HG03378 (cell line): Measurements from ENCODE around the gene TTI1.

Experiments used
- ATAC-seq: cut with Tn5 transposase; IDR thresholded peaks from one replicate; pipeline ENCODE4 v1.9.1; 2021; ENCODE audit warnings: mild to moderate bottlenecking, moderate library complexity; ENCODE audit not compliant: unreplicated experiment

TTI1 gene

GRCh38 chr20:37989601-37990295 is 43.5 kb downstream of the TTI1 start:
- no peak for ATAC-seq

DNA sequence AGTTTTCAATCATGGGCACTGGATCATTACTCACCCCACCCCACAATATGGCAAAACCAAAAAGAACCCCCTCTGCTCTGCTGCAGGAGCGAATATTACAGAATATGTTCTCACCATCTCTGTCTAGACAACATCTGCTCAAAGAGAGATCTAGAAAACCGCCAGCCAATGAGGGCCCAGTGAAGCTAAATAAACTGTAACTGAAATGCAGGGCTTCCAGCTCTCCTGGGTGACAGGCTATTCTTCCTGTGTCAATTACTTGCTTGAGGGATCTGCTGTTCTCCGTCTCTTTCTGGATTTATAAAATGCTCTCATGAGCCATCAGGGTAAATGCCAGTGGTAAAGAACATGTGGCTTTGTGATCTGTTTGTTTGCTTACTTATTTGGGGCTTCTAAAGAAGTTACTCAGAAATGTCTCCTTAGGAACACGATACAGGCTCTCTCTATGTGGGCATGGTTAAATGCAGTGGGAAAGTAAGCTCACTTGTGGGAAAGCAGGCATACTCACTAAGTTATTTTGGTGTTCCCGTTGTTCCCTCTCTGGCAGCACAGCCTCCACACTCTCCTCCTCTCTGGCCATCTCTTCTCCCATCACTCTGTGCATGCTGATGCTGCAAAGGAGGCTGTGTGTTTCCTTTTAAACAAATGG is 44.8 kb downstream of the TTI1 start:
- no peak for ATAC-seq

- ATAC-seq: no peak
Measured at GRCh38 chr20:37987602-37988290, 45.5 kb downstream of the TTI1 start.

DNA sequence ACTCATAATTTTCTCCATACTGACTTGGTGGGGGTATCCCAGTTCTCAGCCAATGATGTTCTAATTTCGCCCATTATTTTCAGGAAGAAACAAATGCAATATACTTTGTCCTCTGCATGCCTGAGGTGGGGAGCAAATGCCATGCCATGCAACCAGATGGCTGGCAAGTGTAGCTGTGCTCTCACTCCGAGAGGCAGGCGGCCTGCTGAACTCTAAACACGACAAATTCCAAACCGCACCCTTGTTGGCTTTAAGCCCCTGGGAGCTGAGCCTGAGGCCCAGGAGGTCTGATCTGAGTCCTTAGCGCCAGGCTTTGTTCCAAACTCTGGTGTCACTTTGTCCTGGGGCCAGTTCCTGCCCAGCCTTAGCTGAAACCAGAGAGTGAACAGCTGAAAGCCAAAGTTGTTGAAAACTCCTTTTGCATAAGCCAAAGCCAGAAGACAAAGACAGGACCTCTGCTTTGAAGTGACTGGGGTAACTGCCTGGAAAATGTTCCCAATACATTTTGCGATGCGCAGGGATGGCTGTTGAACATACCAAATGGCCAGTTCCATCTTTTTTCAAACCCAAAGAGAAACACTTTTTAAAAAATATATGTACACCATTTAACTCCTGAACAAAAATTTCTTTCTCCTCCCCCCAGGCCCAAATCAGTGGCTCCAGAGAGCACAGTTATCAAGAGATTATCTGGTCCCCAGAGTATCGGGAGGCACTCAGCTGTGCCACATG is 46.2 kb downstream of the TTI1 start:
- no peak for ATAC-seq

DNA sequence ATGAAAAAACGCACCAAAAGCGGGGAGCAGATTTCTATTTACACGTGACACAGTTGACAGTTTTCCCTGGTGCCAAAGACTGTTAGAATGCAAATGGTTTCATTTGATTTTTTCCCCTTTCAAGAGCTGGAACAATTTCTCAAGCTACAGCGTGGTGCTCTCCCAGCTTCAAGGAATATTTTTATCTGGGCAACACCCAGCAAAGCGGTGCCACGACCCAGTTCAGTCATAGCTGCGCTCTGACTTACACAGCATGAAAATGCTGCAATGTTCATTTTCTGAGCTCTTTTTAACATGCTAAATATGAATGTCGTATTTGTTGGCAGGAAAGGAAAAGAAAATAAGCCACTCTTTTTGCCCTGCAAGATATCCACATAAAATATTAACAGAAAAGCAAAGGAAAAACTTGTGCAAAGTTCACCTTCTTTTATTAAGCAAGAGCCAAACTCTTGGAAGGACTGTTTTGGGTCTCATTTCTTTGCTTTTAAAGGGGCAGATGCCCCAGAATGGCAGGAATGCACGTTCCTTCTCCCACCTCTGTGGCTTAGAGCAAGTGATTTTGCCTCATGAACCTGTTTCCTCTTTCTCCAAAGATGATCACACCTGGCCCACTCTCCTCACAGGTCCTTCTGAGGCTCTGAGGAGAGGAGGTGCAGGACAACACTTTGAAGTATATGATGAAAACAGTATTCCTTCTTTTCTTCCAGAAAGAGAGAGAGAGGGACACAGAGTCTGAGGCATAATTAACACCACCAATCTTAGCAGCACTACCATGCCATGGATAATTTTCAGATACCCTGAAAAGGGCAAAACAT is 47.0 kb downstream of the TTI1 start:
- no peak for ATAC-seq

GRCh38 chr20:37984018-37984785 is 49.1 kb downstream of the TTI1 start:
- ATAC-seq: no peak

DNA sequence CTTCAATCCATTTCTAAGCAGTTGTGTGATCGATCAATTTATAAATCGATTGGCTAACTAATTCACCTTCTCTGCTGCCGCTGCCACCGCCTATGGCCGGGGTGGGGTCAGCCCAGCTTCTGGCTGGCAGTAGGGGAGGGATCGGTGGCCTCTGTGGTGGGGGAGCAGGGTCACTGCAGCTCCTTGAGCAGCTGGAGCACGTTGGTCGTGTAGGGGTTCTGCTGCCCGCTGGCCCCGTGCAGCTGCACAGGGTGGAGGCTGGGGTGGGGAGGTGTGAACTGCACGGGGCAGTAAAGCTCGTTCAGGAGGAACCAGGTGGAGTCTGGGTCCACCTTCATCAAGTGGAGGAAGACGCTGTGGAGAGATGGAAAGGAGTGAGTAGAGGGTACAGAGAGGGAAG is 50.0 kb downstream of the TTI1 start:
- no peak for ATAC-seq

GRCh38 chr20:37981568-37981967 is 51.7 kb downstream of the TTI1 start:
- no peak for ATAC-seq

DNA sequence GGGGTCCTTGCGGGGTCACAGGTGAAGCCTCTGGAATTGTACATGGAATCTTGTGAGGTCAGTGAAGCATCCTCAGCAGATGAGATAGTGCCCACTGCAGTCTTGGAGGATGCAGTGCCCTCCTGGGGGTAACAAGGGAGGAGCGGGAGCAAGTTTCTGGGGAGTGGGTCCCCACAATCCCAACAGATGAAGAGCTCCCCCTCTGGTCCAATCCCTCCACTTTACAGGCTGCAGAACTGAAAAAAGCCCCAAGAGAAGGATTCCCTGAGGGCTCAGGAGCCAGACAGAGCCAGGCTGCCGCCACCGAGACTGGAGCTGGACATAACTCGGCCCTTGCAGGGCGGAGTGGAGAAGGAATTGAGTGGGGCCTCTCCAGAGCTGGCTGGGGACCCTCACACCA is 52.4 kb downstream of the TTI1 start:
- ATAC-seq: no peak

DNA sequence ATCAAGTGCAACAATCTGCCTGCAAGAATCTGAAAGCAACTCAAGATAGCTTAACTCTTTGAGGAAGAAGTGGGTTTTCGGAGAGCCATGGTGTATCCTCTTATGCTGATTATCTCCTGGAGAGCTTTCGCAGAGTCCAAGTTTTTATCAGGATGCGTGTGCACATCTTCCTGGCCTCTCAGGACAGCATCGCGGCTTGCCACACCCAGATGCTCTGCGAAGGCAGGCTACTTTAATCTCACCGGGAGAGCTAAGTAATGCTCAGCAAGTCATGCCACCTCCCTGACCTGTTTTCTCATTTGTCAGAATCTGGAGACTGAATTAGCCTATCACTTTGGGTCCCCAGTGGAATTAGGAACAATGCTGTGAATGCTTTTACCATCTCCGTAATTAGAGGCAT is 52.9 kb downstream of the TTI1 start:
- ATAC-seq: no peak

DNA sequence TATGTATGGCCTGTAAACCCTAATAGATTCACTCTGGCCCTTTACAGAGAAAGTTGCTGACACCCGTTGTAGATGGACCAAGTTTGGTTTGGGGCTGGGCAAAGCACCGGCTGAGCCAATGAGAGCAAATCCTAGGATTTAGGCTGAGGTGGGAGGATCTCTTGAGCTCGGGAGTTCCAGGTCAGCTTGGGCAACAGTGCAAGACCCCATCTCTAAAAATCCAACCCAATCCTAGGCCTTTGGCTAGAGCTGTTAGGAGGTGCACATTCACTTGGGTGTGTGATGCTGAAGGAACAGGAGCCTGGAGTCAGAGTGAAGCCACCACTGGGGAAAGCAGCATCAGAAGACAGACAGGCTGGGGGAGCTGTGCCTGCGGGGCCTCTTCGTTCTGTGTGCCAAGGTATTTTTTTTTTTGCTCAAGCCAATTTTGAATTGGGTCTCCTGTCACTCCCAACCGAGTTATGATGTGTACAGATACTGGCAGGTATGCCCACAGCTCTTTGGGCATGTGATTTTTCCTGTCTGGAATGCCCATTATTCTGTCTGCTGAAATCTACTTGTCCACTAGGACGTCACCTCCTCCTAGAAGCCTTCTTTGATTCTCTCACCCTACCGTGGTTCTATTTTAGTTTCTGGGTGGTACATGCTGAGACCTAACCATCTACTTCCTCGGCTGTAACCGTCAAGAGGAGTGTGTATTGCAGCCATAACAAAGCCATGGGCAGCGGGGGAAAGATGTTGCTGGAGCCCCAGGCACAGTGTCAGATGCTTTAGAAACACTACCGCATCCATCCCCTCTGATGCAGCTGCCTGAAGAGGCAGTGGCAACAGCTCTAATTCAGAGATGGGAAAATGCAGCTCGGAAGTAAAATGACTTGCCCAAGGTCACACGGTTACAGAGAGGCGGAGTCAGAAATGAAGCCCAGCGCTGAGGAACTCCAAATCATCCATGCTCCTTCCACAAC is 54.0 kb downstream of the TTI1 start:
- ATAC-seq: no peak

- no peak for ATAC-seq
Measured at GRCh38 chr20:37977786-37978185, 55.5 kb downstream of the TTI1 start.

GRCh38 chr20:37977338-37977737 is 55.9 kb downstream of the TTI1 start:
- ATAC-seq: no peak

DNA sequence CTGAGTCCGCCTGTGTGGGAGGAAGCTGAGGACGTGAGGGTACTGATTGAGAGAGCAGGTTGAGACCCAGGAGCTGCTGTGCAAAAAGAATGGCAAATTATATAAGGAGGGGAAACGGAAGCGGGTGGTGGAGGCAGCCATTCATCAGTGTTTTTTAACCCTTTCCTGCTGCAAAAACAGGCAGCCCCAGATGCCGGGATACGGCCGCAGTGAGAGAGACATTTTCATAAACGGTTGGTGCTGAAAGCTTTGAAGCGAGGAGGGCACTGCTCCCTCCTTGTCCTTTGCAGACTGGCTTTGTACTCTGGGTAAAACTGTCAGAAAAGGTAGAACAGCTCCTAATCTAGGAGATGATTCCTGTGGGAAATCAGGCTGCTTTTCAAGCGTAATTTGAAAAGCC is 56.4 kb downstream of the TTI1 start:
- no peak for ATAC-seq

DNA sequence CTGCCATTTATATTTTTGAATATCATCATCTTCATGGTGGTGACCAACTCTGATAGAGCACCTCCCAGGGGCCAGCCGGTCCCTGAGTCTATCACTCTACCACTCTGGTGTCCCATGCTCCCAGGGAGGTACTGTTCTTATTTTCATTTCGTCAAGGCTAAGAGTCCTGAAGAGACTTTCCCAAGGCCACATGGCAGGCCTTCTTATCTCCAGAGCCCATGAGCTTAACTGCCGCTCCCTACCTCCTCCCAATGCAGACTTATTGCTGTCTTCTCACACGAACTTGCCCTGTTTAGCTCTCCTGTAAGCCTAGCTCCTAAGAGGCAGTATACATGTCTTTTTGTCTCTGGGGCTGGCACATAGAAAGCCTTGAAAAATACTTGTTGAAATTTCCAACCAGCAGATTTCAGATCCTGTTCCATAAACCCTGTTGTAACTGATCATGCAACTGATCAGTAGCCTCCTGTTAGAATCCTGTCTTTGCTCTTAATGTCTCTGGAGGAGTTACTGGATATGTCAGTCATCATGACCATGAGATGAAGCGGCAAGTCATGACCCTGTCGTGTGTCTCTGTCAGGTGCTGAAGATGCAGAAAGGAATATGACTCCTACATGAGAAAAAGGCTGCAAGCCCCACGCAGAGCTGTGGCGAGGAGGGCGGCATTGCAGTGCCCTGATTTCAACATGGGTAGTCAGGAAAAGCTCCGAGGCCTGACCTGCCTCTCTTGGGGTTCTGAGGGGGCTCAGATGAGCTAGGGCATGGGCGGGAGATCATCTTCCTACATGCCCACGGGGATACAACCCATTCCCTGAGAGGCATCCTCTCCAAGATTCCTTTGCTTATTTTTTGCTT is 60.0 kb downstream of the TTI1 start:
- no peak for ATAC-seq

- ATAC-seq: no peak
Measured at GRCh38 chr20:37972256-37973058, 60.8 kb downstream of the TTI1 start.

DNA sequence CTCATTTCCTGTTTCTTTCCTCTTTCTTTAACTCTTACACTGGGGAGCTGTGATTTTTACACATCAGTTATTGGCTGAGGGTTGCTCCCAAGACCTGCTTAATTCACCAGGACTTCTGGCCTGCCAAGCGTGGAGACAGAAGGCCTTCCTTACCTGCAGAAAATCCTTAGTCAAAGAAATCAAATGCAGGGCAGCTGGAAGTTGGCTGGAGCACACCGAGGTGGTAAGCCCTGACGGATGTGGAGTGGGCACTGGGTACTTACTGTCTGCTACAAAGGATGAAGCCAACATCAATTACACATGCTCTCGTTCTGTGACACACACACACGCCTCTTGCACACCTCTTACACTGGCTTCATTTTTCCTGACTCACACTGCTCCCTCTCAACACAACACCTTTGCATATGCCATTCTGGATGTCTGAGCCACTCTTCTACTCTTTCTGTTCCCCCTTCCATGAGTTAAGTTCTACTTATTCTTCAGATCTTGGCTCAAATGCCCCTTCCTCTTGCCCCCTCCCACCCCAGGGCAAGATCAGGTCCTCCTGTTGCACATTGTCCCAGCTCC is 61.6 kb downstream of the TTI1 start:
- no peak for ATAC-seq
